ENCODE measurements around the gene FOXP1. TPM values are rescaled to one million over a fixed set of nuclear protein-coding genes. Genes with fewer than 3 reads are reported as not detected.

Gene FOXP1
- total and polyA plus RNA-seq, 2 of the 8 experiments (the other 6 are each of a cell fraction or from before 2014, with no cell fraction given): 13.9 to 25.4 TPM

DNA sequence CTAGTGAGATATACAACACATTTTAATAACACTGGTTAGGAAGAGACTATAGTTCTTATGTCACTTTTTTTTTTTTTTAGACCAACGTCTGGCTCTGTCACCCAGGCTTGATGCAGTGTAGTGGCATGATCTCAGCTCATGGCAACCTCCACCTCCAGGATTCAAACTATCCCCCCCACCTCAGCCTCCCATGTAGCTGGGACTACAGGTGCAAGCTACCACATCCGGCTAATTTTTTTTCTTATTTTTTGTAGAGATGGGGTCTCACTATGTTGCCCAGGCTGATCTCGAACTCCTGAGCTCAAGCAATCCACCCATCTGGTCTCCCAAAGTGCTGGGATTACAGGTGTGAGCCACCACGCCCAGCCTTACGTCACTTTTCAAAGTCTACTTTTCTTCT is 100.8 kb downstream of the FOXP1 start:
- no peak overlapping the region for H2BK20ac ChIP-seq (ENCODE audit: low read length)
- no peak overlapping the region for H4K8ac ChIP-seq (ENCODE audit: extremely low read depth, insufficient read depth, low read length)
- H3K9ac ChIP-seq (replicated peaks in 1 of 4; ENCODE audit: extremely low read depth in 1 of 4, low read depth in 3 of 4, low read length in 3 of 4): no peak overlapping the region
- no peaks in the 10 kb centered on the region for H3K9me3 ChIP-seq (ENCODE audit: insufficient read depth in 2 of 2, low read depth in 1 of 2, low read length in 1 of 2)
- H3K18ac ChIP-seq (ENCODE audit: extremely low read depth, low read length): no peak overlapping the region
- no peaks in the 10 kb centered on the region for H3K27me3 ChIP-seq (replicated peaks in 1 of 4; ENCODE audit: control insufficient read depth in 3 of 4, extremely low read depth in 1 of 4, insufficient read depth in 3 of 4, low read length in 3 of 4)
- no peak overlapping the region for H4K5ac ChIP-seq (ENCODE audit: insufficient read length, low read depth, low read length)
- H2AFZ ChIP-seq (ENCODE audit: low read length): no peak overlapping the region
- TF ChIP-seq RXRA (IDR thresholded peaks at IDR 0.05; ENCODE audit: insufficient read depth, low read depth, low read length) (no peak), BRCA1 (IDR thresholded peaks at IDR 0.05; ENCODE audit: low read depth, low read length) (no peak), PHF8 (conservative IDR thresholded peaks at IDR 0.05; ENCODE audit: low read depth, low read length) (no peak)
- H2AK5ac ChIP-seq (ENCODE audit: low read depth, low read length): no peak overlapping the region
- H4K91ac ChIP-seq (replicated peaks; ENCODE audit: insufficient read length, low read length): no peak overlapping the region
- no peak overlapping the region for H3K23ac ChIP-seq (ENCODE audit: insufficient read length)
- FAIRE-seq: no peak
- H2BK5ac ChIP-seq (ENCODE audit: low read depth, low read length): no peak overlapping the region
- DNase-seq (ENCODE audit: low read depth in 1 of 2, low spot score in 2 of 2): no peak
- no peaks in the 10 kb centered on the region for H3K79me2 ChIP-seq (ENCODE audit: control insufficient read depth in 1 of 2, insufficient read depth in 2 of 2, low read length in 2 of 2)
- no peak overlapping the region for H2BK12ac ChIP-seq (ENCODE audit: low read depth, low read length)
- CTCF ChIA-PET (ENCODE audit: partially characterized antibody): interaction anchor here (0.7 kb wide), 1 partner anchor 178 kb away, joined by 4 read pairs; no protein-coding TSS in a partner anchor
- H3K36me3 ChIP-seq (ENCODE audit: control insufficient read depth in 2 of 4, insufficient read depth in 4 of 4, low read length in 3 of 4): no peaks in the 10 kb centered on the region
- H3K4me3 ChIP-seq (ENCODE audit: extremely low read depth in 1 of 4, insufficient read depth in 2 of 4, low read depth in 3 of 4, low read length in 4 of 4): no peak overlapping the region
- no peak overlapping the region for H2BK15ac ChIP-seq (ENCODE audit: low read length)
- no peaks in the 10 kb centered on the region for H4K20me1 ChIP-seq (replicated peaks in 1 of 2; ENCODE audit: control insufficient read depth in 1 of 2, insufficient read depth in 2 of 2, low read length in 2 of 2)
- H3K56ac ChIP-seq (replicated peaks; ENCODE audit: insufficient read length, low read depth, low read length): no peak overlapping the region
- H3K27ac ChIP-seq (ENCODE audit: low read depth, low read length): no peak overlapping the region
- H3K23me2 ChIP-seq (ENCODE audit: low read depth, low read length): no peaks in the 10 kb centered on the region
- POLR2A ChIA-PET (ENCODE audit: partially characterized antibody): no interaction called here
- no peak overlapping the region for H2BK120ac ChIP-seq (replicated peaks; ENCODE audit: low read depth, low read length)
- H3K79me1 ChIP-seq (ENCODE audit: low read depth, low read length): peaks cover 2% of the 10 kb centered on the region; the same call in 1 of the 2 replicates
- H3K4me1 ChIP-seq (replicated peaks in 1 of 4; ENCODE audit: control insufficient read depth in 3 of 4, insufficient read depth in 4 of 4, low read length in 3 of 4): peaks cover 0 to 4% (median 0%) of the 10 kb centered on the region in 4 experiments; a peak in 3 of 7 replicates
- no peak overlapping the region for H3K4me2 ChIP-seq (ENCODE audit: insufficient read depth in 1 of 2, low read depth in 2 of 2, low read length in 2 of 2)
- H3K14ac ChIP-seq (ENCODE audit: insufficient read length): no peak overlapping the region
- no peak overlapping the region for H3K4ac ChIP-seq (replicated peaks; ENCODE audit: insufficient read length, low read depth, low read length)
- 92% methylated on average over 5 of the region's 5 CpGs; no CpG with 5 or more reads in 1 of the 2 experiments for WGBS, 2 experiments (ENCODE audit: extremely low coverage in 1 of 2, insufficient coverage in 1 of 2, insufficient read length in 1 of 2, insufficient replicate concordance in 2 of 2, low coverage in 1 of 2, low lambda C conversion rate in 2 of 2, missing lambda C conversion rate in 1 of 2)

All from H1 (cell line).